ENCODE data around the gene CLPTM1L. TPM values are rescaled to one million over a fixed set of nuclear protein-coding genes. Genes with fewer than 3 reads are reported as not detected.
"Not testable (repeated sequence)": the region's sequence is repeated elsewhere in the genome, so short reads cannot be mapped to it uniquely, and the experiment has no call there.

The CLPTM1L gene
- total and polyA plus RNA-seq, 2 experiments from 2014 or later = 129 to 130 TPM

- DNase-seq (ENCODE audit: low spot score) = no peak
- 96% methylated on average over 30 of the region's 32 CpGs for WGBS (ENCODE audit: low lambda C conversion rate, missing lambda C conversion rate)
- Histone ChIP-seq H3K79me2 (no peaks in the 10 kb centered on the region), H3K9me3 (ENCODE audit: low read depth) (no peaks in the 10 kb centered on the region), H3K9me2 (replicated peaks; ENCODE audit: insufficient read depth) (no peaks in the 10 kb centered on the region), H3K36me3 (replicated peaks; ENCODE audit: insufficient read depth, low read depth) (no peaks in the 10 kb centered on the region), H3K4me3 (no peak overlapping the region), H3K27me3 (no peaks in the 10 kb centered on the region), H3K4me2 (no peak overlapping the region), H3K4me1 (ENCODE audit: insufficient read depth) (no peaks in the 10 kb centered on the region), H4K20me1 (ENCODE audit: insufficient read depth, poor library complexity, severe bottlenecking) (no peaks in the 10 kb centered on the region), H3K27ac (no peak overlapping the region), H2AFZ (no peak overlapping the region)
- no peak for TF ChIP-seq EZH2phosphoT487 (IDR thresholded peaks at IDR 0.05; ENCODE audit: low read depth, severe bottlenecking, unreplicated experiment)
- no peak for TF ChIP-seq CTCF (IDR thresholded peaks at IDR 0.05; ENCODE audit: poor library complexity)
- no peak for TF ChIP-seq EZH2 (IDR thresholded peaks at IDR 0.05; ENCODE audit: borderline replicate concordance)
Measured at GRCh38 chr5:1334831-1335539, 9.9 kb downstream of the CLPTM1L start.

- H3K9me3 ChIP-seq (ENCODE audit: low read depth) = no peaks in the 10 kb centered on the region
- DNase-seq (ENCODE audit: low spot score) = no peak
- H3K36me3 ChIP-seq (replicated peaks; ENCODE audit: insufficient read depth, low read depth) = no peaks in the 10 kb centered on the region
- H3K27me3 ChIP-seq = no peaks in the 10 kb centered on the region
- no peak overlapping the region for H3K4me3 ChIP-seq
- no peak overlapping the region for H3K4me2 ChIP-seq
- no peaks in the 10 kb centered on the region for H4K20me1 ChIP-seq (ENCODE audit: insufficient read depth, poor library complexity, severe bottlenecking)
- H3K4me1 ChIP-seq (ENCODE audit: insufficient read depth) = no peaks in the 10 kb centered on the region
- TF ChIP-seq CTCF (IDR thresholded peaks at IDR 0.05; ENCODE audit: poor library complexity) = no peak
- TF ChIP-seq EZH2phosphoT487 (IDR thresholded peaks at IDR 0.05; ENCODE audit: low read depth, severe bottlenecking, unreplicated experiment) = no peak
- TF ChIP-seq EZH2 (IDR thresholded peaks at IDR 0.05; ENCODE audit: borderline replicate concordance) = no peak
- no peaks in the 10 kb centered on the region for H3K79me2 ChIP-seq
- no peaks in the 10 kb centered on the region for H3K9me2 ChIP-seq (replicated peaks; ENCODE audit: insufficient read depth)
- no peak overlapping the region for H2AFZ ChIP-seq
- H3K27ac ChIP-seq = no peak overlapping the region
- 94% methylated on average over 14 of the region's 14 CpGs for WGBS (ENCODE audit: low lambda C conversion rate, missing lambda C conversion rate)
Measured at GRCh38 chr5:1333986-1334385, 10.9 kb downstream of the CLPTM1L start.

- H3K9me3 ChIP-seq (ENCODE audit: low read depth); H3K27me3 ChIP-seq; H2AFZ ChIP-seq; H3K27ac ChIP-seq; DNase-seq (ENCODE audit: low spot score); H3K79me2 ChIP-seq; H3K9me2 ChIP-seq (replicated peaks; ENCODE audit: insufficient read depth); H4K20me1 ChIP-seq (ENCODE audit: insufficient read depth, poor library complexity, severe bottlenecking); H3K4me1 ChIP-seq (ENCODE audit: insufficient read depth); H3K4me2 ChIP-seq; H3K36me3 ChIP-seq (replicated peaks; ENCODE audit: insufficient read depth, low read depth); H3K4me3 ChIP-seq: not testable (repeated sequence)
- WGBS (ENCODE audit: low lambda C conversion rate, missing lambda C conversion rate) = 90% methylated on average over 4 of the region's 5 CpGs
Measured at GRCh38 chr5:1333286-1333685, 11.6 kb downstream of the CLPTM1L start.

- no peak for TF ChIP-seq EZH2 (IDR thresholded peaks at IDR 0.05; ENCODE audit: borderline replicate concordance)
- TF ChIP-seq EZH2phosphoT487 (IDR thresholded peaks at IDR 0.05; ENCODE audit: low read depth, severe bottlenecking, unreplicated experiment) = no peak
- no peak for TF ChIP-seq CTCF (IDR thresholded peaks at IDR 0.05; ENCODE audit: poor library complexity)
- Histone ChIP-seq H3K4me2 (no peak overlapping the region), H2AFZ (no peak overlapping the region), H4K20me1 (ENCODE audit: insufficient read depth, poor library complexity, severe bottlenecking) (no peaks in the 10 kb centered on the region), H3K27me3 (no peaks in the 10 kb centered on the region), H3K4me1 (ENCODE audit: insufficient read depth) (peaks cover under 1% of the 10 kb centered on the region), H3K79me2 (no peaks in the 10 kb centered on the region), H3K9me2 (replicated peaks; ENCODE audit: insufficient read depth) (no peaks in the 10 kb centered on the region), H3K27ac (no peak overlapping the region), H3K9me3 (ENCODE audit: low read depth) (no peaks in the 10 kb centered on the region), H3K36me3 (replicated peaks; ENCODE audit: insufficient read depth, low read depth) (no peaks in the 10 kb centered on the region), H3K4me3 (no peak overlapping the region)
- WGBS (ENCODE audit: low lambda C conversion rate, missing lambda C conversion rate) = 89% methylated on average over 11 of the region's 11 CpGs
- DNase-seq (ENCODE audit: low spot score) = no peak
Measured at GRCh38 chr5:1332461-1333001, 12.4 kb downstream of the CLPTM1L start.
